CD4-positive, alpha-beta T cell (primary cell): Measurements from ENCODE around the gene GOLGB1. TPM values are rescaled to one million over a fixed set of nuclear protein-coding genes. Genes with fewer than 3 reads are reported as not detected.

Source experiments
- ATAC-seq: fragments of 200-7000 bp; cut with Tn5 transposase; one replicate; pipeline ENCODE4 v1.10.0; 2022; ENCODE audit warnings: mild to moderate bottlenecking; ENCODE audit not compliant: poor library complexity
- CTCF ChIA-PET: fragments of 350-600 bp; sonication (Branson Sonifier 250); formaldehyde crosslinking; loops from one replicate; lab custom pipeline; 2021; ENCODE audit warnings: antibody characterized with exemption, inconsistent platforms; lab: Charles Lee
- POLR2A ChIA-PET: fragments of 350-600 bp; sonication (Branson Sonifier 250); formaldehyde crosslinking; loops from one replicate; lab custom pipeline; 2021; ENCODE audit warnings: antibody characterized with exemption, inconsistent platforms; lab: Charles Lee
- DNase-seq, 14 experiments: peaks; one replicate each; pipeline ENCODE4 v3.0.0-alpha.2; 2013 to 2020; ENCODE audit warnings: mixed read lengths in 2 of 14
- H3K27ac ChIP-seq, 2 donors: one replicate each; pipeline versions ENCODE4 v1.5.1 to v1.7.0; 2013; ENCODE audit warnings: low read length in 2 of 2, low read depth in 1 of 2, mild to moderate bottlenecking in 1 of 2
- H3K27me3 ChIP-seq, 2 experiments: 1 replicate in 1 of 2; 2 replicates in 1 of 2; pipeline versions ENCODE4 v1.6.1 to v1.7.0; 2013; ENCODE audit warnings: low read length in 2 of 2, control low read depth in 1 of 2, mild to moderate bottlenecking in 1 of 2, moderate library complexity in 1 of 2; ENCODE audit not compliant: insufficient read depth in 2 of 2, control insufficient read depth in 1 of 2
- H3K36me3 ChIP-seq: one replicate; pipeline ENCODE4 v1.6.1; 2013; ENCODE audit warnings: low read length, control low read depth; ENCODE audit not compliant: insufficient read depth
- H3K4me1 ChIP-seq: one replicate; pipeline ENCODE4 v1.6.1; 2013; ENCODE audit warnings: low read length, control low read depth; ENCODE audit not compliant: insufficient read depth
- H3K4me3 ChIP-seq: one replicate; pipeline ENCODE4 v1.5.1; 2013; ENCODE audit warnings: mild to moderate bottlenecking, low read length, moderate library complexity
- H3K9me3 ChIP-seq, 2 experiments: 1 replicate in 1 of 2; 2 replicates in 1 of 2; pipeline versions ENCODE4 v1.6.1 to v1.7.0; 2013; ENCODE audit warnings: low read length in 2 of 2, mild to moderate bottlenecking in 2 of 2, control low read depth in 1 of 2, moderate library complexity in 1 of 2; ENCODE audit not compliant: control insufficient read depth in 1 of 2, insufficient read depth in 1 of 2
- H3K27ac Mint-ChIP-seq: one replicate; pipeline ENCODE4 v1.8.0; 2020; ENCODE audit warnings: mixed read lengths
- H3K27me3 Mint-ChIP-seq: one replicate; pipeline ENCODE4 v1.8.0; 2021; ENCODE audit warnings: mixed read lengths
- H3K36me3 Mint-ChIP-seq: one replicate; pipeline ENCODE4 v1.8.0; 2021; ENCODE audit warnings: low read depth, mixed read lengths
- H3K4me1 Mint-ChIP-seq: one replicate; pipeline ENCODE4 v1.8.0; 2021; ENCODE audit warnings: low read depth, mixed read lengths
- H3K4me3 Mint-ChIP-seq: one replicate; pipeline ENCODE4 v1.8.0; 2020; ENCODE audit warnings: mild to moderate bottlenecking, mixed read lengths
- H3K9me3 Mint-ChIP-seq: one replicate; pipeline ENCODE4 v1.8.0; 2020; ENCODE audit warnings: mixed read lengths
- CTCF ChIP-seq: fragments of 200-600 bp; IDR thresholded peaks from one replicate; pipeline ENCODE4 v1.8.0; 2022; ENCODE audit warnings: antibody characterized with exemption, mild to moderate bottlenecking
- intact Hi-C, 2 experiments: fragments of 100-400 bp; cut with DNase I in 1 of 2; cut with micrococcal nuclease in 1 of 2; formaldehyde crosslinking; loops; one replicate each; pipeline versions ENCODE4 v1.15.1 to v1.9.0; 2023 to 2025; cut with DNase I, micrococcal nuclease
- total RNA-seq, 174 experiments: library from RNA in 2 of 174; stranded (reverse) in 2 of 174; gene quantifications; one replicate each; pipeline ENCODE4 v1.2.3 and lab custom pipeline; 2021 to 2026

Gene GOLGB1
- total RNA-seq, 2 experiments from 2014 or later, result 49.8 to 50.2 TPM

DNA sequence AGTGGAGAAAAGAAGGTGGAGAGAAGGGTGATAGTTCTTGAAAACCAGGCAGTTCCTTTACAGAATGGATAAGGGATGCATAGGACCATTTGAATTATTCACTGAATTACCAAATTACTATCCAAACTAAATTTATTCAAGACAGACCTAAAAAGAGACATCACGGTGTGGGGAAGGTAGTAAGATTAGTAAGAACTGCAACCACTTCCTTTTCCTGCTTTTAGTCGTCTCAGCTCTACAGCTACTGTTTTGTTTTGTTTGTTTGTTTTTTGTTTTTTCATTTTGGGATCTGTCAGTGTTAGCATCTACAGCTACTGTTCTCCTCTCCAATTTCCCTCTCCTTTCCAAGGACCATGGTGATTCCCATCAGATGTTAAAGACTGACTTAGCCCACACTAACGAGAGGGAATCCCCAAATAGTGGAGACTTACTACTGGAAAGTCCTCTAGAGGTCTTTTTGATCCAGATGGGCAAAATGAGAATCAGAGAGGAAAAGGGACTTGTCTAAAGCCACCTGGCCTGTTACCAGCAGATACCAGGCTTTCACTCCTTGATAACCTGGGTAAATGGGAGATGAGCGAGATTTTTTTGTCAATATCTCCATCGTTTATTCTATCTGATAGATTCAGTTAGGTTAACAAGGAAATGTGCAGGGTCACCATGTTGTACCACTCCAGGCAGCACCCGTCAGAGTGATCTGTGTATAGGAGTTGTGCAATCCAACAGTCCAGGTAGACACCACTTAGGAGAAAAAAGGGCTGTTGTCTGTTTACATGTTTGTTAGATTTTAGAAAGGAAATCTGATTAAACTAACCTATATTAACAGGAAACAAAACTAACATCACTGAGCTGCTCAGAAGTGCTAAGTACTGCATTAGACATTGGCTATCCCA lies 94.8 kb downstream of the GOLGB1 start:
- peaks cover 52% of the 10 kb centered on the region for H3K4me1 ChIP-seq
- CTCF ChIA-PET, result no interaction called here
- intact Hi-C loops, result loop anchor here in 1 of 2 experiments (5.0 to 10.0 kb wide), 3 partner anchors 112 to 1970 kb away; partner anchors contain the start of genes FAM162A and MIX23
- peak overlapping the region; percentile 76 for H3K27ac Mint-ChIP-seq
- no peaks in the 10 kb centered on the region for H3K9me3 Mint-ChIP-seq
- peaks cover 97% of the 10 kb centered on the region for H3K36me3 Mint-ChIP-seq
- peak overlapping the region in 1 of 2 donors; percentile 62 for H3K27ac ChIP-seq
- peak overlapping the region; percentile 34 for H3K4me3 Mint-ChIP-seq
- no peak overlapping the region for H3K4me3 ChIP-seq
- ATAC-seq, result peak; percentile 73
- TF ChIP-seq CTCF, result no peak
- no peaks in the 10 kb centered on the region for H3K9me3 ChIP-seq
- H3K4me1 Mint-ChIP-seq, result peaks cover 86% of the 10 kb centered on the region
- DNase-seq, result peak in 3 of 14 experiments; percentile 36 to 60 (median 40)
- POLR2A ChIA-PET, result interaction anchor here (0.7 to 1.0 kb wide), 2 partner anchors 109 to 180 kb away, joined by 3 read pairs; partner anchors contain the start of genes EAF2, IQCB1 and POLQ
- no peaks in the 10 kb centered on the region for H3K27me3 ChIP-seq
- peaks cover 78% of the 10 kb centered on the region for H3K36me3 ChIP-seq
- no peaks in the 10 kb centered on the region for H3K27me3 Mint-ChIP-seq

- ChIA-PET POLR2A (interaction anchor here (1.4 kb wide), 1 partner anchor 9 kb away, joined by 4 read pairs; the partner anchor contains the start of gene HCLS1), CTCF (no interaction called here)
- ATAC-seq, result no peak
- TF ChIP-seq CTCF, result no peak
- DNase-seq, result no peak
- Histone ChIP-seq H3K36me3 (peaks cover 73% of the 10 kb centered on the region), H3K9me3 (no peaks in the 10 kb centered on the region), H3K27me3 (no peaks in the 10 kb centered on the region), H3K27ac (no peak overlapping the region), H3K4me1 (peaks cover 25% of the 10 kb centered on the region), H3K4me3 (no peak overlapping the region)
- intact Hi-C loops, result loop anchor here in 1 of 2 experiments (5.0 to 10.0 kb wide), 3 partner anchors 109 to 1967 kb away; partner anchors contain the start of genes FAM162A and MIX23
- Mint-ChIP-seq H3K36me3 (peaks cover 96% of the 10 kb centered on the region), H3K9me3 (no peaks in the 10 kb centered on the region), H3K27me3 (no peaks in the 10 kb centered on the region), H3K27ac (peak overlapping the region; percentile 49), H3K4me3 (no peak overlapping the region), H3K4me1 (peaks cover 74% of the 10 kb centered on the region)
Observed at GRCh38 chr3:121651684-121652083, 97.9 kb downstream of the GOLGB1 start.

DNA sequence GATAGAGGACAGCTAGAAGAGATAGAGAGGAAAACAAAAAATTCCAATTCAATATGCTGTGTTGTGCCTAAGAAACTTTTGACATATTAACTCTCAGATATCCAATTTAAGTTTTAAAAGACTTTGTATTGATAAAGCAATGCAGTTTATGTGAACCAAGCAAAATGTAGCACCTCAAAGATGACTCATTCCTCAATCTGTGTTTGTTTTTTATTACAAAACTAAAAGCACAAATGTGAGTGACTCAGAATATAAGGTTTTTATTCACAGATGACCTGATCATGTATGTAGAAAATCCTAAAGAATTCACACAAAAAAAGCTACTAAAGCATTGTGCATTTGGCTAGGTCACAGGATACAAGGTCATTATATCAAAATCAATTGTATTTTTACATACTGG lies 99.9 kb downstream of the GOLGB1 start:
- H3K4me1 Mint-ChIP-seq, result peaks cover 61% of the 10 kb centered on the region
- peak overlapping the region in 1 of 2 donors; percentile 41 for H3K27ac ChIP-seq
- H3K9me3 ChIP-seq, result no peaks in the 10 kb centered on the region
- H3K36me3 ChIP-seq, result peaks cover 67% of the 10 kb centered on the region
- H3K27me3 ChIP-seq, result no peaks in the 10 kb centered on the region
- no peak overlapping the region for H3K4me3 ChIP-seq
- H3K36me3 Mint-ChIP-seq, result peaks cover 88% of the 10 kb centered on the region
- ATAC-seq (no peak), DNase-seq (no peak)
- H3K27ac Mint-ChIP-seq, result peak overlapping the region; percentile 49
- no peak for TF ChIP-seq CTCF
- H3K4me3 Mint-ChIP-seq, result no peak overlapping the region
- intact Hi-C loops, result loop anchor here in 1 of 2 experiments (5.0 to 10.0 kb wide), 3 partner anchors 107 to 1965 kb away; partner anchors contain the start of genes FAM162A and MIX23
- H3K9me3 Mint-ChIP-seq, result no peaks in the 10 kb centered on the region
- POLR2A ChIA-PET, result no interaction called here
- H3K27me3 Mint-ChIP-seq, result no peaks in the 10 kb centered on the region
- CTCF ChIA-PET, result no interaction called here
- peaks cover 20% of the 10 kb centered on the region for H3K4me1 ChIP-seq
